NCI-H2227 (cell line): ENCODE measurements around the gene GBGT1.

Source experiments
- DNase-seq: peaks from one replicate; lab custom pipeline; 2025; ENCODE audit not compliant: unreplicated experiment; lab: John Stamatoyannopoulos, UW

GBGT1 gene

DNA sequence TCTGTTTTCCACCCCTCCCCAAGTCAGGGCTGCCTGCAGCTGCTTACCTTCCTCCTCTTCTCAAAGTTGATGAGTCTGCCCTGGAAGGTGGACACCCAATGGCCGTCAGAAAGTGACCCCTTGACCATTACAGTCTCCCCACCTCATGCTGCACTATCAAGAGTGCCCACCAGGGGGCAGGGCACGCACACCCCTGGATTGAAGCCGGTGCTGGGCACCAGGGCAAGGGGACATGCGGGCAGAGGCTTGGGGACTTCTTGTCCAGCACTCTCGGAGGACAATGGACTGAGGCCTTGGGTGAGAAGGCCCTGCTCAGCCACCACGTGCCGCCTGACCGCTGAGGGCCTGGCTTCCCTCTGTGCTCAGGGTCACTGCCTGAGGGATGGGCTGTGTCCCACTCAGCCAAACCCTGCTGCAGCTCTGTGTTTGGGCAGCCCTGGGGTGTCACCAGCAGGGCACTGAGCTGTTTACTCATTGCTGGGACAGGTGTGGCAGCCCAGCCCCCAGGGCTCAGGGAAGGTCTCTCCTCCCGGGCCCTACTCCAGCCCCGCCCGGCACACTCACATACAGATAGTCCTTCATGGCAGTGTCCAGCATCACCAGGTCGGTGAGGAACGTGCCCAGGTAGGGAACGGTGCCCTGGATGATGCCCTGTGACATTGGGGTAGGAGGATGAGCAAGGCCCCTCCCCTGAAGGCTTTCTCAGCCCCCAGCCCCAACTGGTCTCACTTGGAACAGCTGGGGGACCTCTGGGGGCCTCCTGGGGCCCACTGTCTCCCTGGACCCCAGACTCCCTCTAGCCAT, 60.3 kb downstream of the GBGT1 start:
- peak; percentile 17 for DNase-seq
